SH-SY5Y (cell line): ENCODE measurements around the gene GREB1L.

ENCODE experiments used
- GATA2 ChIP-seq: IDR thresholded peaks from 2 replicates; pipeline ENCODE4 v1.6.1; 2011; ENCODE audit warnings: mild to moderate bottlenecking, low read depth, low read length
- GATA3 ChIP-seq: IDR thresholded peaks from 2 replicates; pipeline ENCODE4 v1.6.1; 2011; ENCODE audit warnings: low read depth, mild to moderate bottlenecking, low read length, moderate library complexity

DNA sequence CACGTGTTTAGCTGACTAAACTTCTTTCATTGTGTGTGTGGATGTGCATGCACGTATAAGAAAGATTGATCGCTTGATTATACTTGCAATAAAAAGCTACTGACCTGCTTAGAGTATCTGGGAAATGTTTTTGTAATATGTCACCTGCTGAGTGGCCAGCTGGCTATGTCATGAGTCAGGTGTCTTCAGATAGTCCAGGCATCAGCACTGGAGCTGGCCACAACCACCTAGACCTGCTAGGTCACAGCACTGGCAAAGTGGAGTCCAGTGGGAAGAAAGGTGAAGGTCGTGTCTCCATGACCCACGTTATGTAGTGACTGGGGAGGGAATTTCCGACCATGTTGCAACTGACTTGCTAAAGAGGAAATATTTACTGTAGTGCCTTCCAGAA is 211.5 kb downstream of the GREB1L start:
- no peak for TF ChIP-seq GATA2
- no peak for TF ChIP-seq GATA3
